Heart left ventricle (tissue), 16 donors: ENCODE measurements around the gene RXFP1. TPM values are rescaled to one million over a fixed set of nuclear protein-coding genes. Genes with fewer than 3 reads are reported as not detected.

Experiments used
- ATAC-seq, 4 donors: fragments of 200-7000 bp; cut with Tn5 transposase; one replicate each; pipeline ENCODE4 v1.9.1; 2020 to 2022; ENCODE audit warnings: moderate library complexity in 4 of 4, mild to moderate bottlenecking in 3 of 4, moderate number of reproducible peaks in 1 of 4
- DNase-seq, 5 donors: peaks; one replicate each; pipeline ENCODE4 v3.0.0-alpha.2; 2020
- H3K27ac ChIP-seq, 12 donors: fragments of 200-600 bp; sonication (generic) in 4 of 12; one replicate each; pipeline versions ENCODE4 v1.5.0 to v1.8.0; 2016 to 2022; ENCODE audit warnings: mild to moderate bottlenecking in 2 of 12
- H3K27me3 ChIP-seq, 9 donors: fragments of 200-600 bp; sonication (generic) in 2 of 9; one replicate each; pipeline versions ENCODE4 v1.5.1 to v1.8.0; 2016 to 2022; ENCODE audit warnings: mild to moderate bottlenecking in 3 of 9
- H3K36me3 ChIP-seq, 9 donors: fragments of 200-600 bp; sonication (generic) in 2 of 9; one replicate each; pipeline versions ENCODE4 v1.5.0 to v1.8.0; 2018 to 2022; ENCODE audit warnings: mild to moderate bottlenecking in 2 of 9
- H3K4me1 ChIP-seq, 12 donors: fragments of 200-600 bp; sonication (generic) in 4 of 12; one replicate each; pipeline versions ENCODE4 v1.5.0 to v1.8.0; 2016 to 2022; ENCODE audit warnings: mild to moderate bottlenecking in 3 of 12
- H3K4me3 ChIP-seq, 12 donors: fragments of 200-600 bp; sonication (generic) in 4 of 12; one replicate each; pipeline versions ENCODE4 v1.5.0 to v1.8.0; 2017 to 2022; ENCODE audit warnings: mild to moderate bottlenecking in 9 of 12, moderate library complexity in 4 of 12
- H3K9me3 ChIP-seq, 12 donors: fragments of 200-600 bp; sonication (generic) in 4 of 12; one replicate each; pipeline versions ENCODE4 v1.5.0 to v1.8.0; 2016 to 2022; ENCODE audit warnings: mild to moderate bottlenecking in 1 of 12
- POLR2A ChIP-seq, 2 donors: fragments of 450-650 bp; IDR thresholded peaks; one replicate each; pipeline ENCODE4 v1.6.1; 2017; ENCODE audit warnings: antibody characterized with exemption in 2 of 2, mild to moderate bottlenecking in 2 of 2, moderate library complexity in 2 of 2
- WGBS, 4 donors: extraction: QIAGEN DNeasy Blood & Tissue Kit in 2 of 4; methylation state at CpG; one replicate each; pipeline versions ENCODE4 v1.1.5 to v1.1.7; 2013 to 2018; 5-methylcytosine and 5-hydroxymethylcytosine counted together
- intact Hi-C, 10 donors: fragments of 100-400 bp; cut with DNase I; formaldehyde crosslinking; loops; one replicate each; pipeline versions ENCODE4 v1.11.1 to v1.14.2; 2022
- polyA plus RNA-seq, 2 donors: library from polyadenylated mRNA; stranded (reverse); fragments of 200-250 nt; gene quantifications; one replicate each; pipeline ENCODE4 v1.2.3, GENCODE V29; 2013
- total RNA-seq, 9 donors: library from RNA; depleted of rRNA in 2 of 9; stranded (reverse); fragments of >200 nt in 2 of 9; fragmentation: NEBNext Ultra II Directional in 3 of 9; extraction: Animal tissue kit (Norgen Biotek cat#: 25700) in 3 of 9; gene quantifications; one replicate each; pipeline versions ENCODE4 v1.1.0 to v1.2.4, GENCODE V29; 2016 to 2023
- TF ChIP-seq, protein P1 (sequence below), 12 donors: fragments of 200-600 bp; sonication (generic) in 4 of 12; IDR thresholded peaks; one replicate each; pipeline versions ENCODE4 v1.5.0 to v1.8.0; 2018 to 2022; ENCODE audit warnings: antibody characterized with exemption in 12 of 12, mild to moderate bottlenecking in 5 of 12
- donor health status: ischemic (EF 13 %, LVEDD 7.1; RV severe dilation, severe dysfunction).
- donor health status: healthy with polysubstance abuse.
- donor health status: DM: no; HTN: yes; CAD: no.
- donor health status: DM: no; HTN: no; CAD: no.
- donor health status: ischemic (EF 25% LVEDD 6.9; RV normal size, moderate dysfunction).
- donor health status: ischemic (EF 25% LVEDD 5.7; RV mildly dilated, moderate dysfunction).
- donor health status: healthy.
- donor health status: DM: yes; HTN: yes; CAD: no.
- donor health status: ischemic (EF 35%, LVEDD 5.7; RV mildly dilated, moderate dysfunction).
- donor health status: nonischemic (EF 11% LVEDD 7.7; RV severe dilation, severe dysfunction).
- donor health status: DM: yes; HTN: yes; CAD: no.
- donor health status: PGD.
- donor health status: ischemic (EF 29% LVEDD 5.4; RV normal size, mild dysfunction).
- donor health status: nonischemic (EF 23%, LVEDD 6.1; RV moderate dilation, normal function).

Gene RXFP1
- total and polyA plus RNA-seq, 11 donors: not detected

DNA sequence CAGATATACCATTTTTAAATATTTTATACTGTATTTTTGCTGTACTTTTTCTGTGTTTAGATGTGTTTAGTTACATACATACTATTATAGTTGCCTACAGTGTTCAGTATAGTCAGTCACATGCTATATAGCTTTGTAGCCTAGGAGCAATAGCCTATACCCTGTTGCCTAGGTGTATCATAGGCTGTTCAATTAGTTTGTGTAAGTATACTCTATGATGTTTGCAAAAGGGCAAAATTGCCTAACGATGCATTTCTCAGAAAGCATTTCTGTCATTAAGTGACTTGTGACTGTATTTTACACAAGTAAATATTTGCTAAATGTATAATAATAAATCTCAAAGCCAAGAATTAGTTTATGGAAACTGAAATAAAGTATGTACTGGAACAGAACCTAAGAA, 159.9 kb downstream of the RXFP1 start:
- no peak for DNase-seq
- Histone ChIP-seq H3K27ac (no peak overlapping the region), H3K4me3 (no peak overlapping the region), H3K36me3 (peaks cover 0 to 68% (median 35%) of the 10 kb centered on the region in 9 donors), H3K4me1 (peaks cover 0 to 9% (median 0%) of the 10 kb centered on the region in 12 donors), H3K9me3 (no peaks in the 10 kb centered on the region), H3K27me3 (no peaks in the 10 kb centered on the region)
- TF ChIP-seq POLR2A (IDR thresholded peaks at IDR 0.05): no peak
- TF ChIP-seq, protein P1, sequence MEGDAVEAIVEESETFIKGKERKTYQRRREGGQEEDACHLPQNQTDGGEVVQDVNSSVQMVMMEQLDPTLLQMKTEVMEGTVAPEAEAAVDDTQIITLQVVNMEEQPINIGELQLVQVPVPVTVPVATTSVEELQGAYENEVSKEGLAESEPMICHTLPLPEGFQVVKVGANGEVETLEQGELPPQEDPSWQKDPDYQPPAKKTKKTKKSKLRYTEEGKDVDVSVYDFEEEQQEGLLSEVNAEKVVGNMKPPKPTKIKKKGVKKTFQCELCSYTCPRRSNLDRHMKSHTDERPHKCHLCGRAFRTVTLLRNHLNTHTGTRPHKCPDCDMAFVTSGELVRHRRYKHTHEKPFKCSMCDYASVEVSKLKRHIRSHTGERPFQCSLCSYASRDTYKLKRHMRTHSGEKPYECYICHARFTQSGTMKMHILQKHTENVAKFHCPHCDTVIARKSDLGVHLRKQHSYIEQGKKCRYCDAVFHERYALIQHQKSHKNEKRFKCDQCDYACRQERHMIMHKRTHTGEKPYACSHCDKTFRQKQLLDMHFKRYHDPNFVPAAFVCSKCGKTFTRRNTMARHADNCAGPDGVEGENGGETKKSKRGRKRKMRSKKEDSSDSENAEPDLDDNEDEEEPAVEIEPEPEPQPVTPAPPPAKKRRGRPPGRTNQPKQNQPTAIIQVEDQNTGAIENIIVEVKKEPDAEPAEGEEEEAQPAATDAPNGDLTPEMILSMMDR (IDR thresholded peaks at IDR 0.05): no peak
- intact Hi-C loops: no loop called here
- ATAC-seq: peak in 1 of 4 donors; percentile 20
- WGBS, 4 donors: 84 to 90% (median 89%) methylated on average over 1 of the region's 1 CpG

DNA sequence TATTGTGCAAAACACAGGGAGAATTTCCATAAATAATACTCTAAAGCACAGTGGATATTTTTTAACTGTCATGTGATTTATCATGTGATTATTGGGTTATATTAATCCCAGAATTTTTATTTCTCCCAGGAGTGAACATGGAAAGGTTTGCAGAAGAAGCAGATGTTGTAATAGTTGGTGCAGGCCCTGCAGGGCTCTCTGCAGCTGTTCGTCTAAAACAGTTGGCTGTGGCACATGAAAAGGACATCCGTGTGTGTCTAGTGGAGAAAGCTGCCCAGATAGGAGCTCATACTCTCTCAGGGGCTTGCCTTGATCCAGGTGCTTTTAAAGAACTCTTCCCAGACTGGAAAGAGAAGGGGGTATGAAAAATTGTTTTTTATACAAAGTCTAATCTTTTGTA, 160.4 kb downstream of the RXFP1 start:
- intact Hi-C loops: no loop called here
- Histone ChIP-seq H3K4me1 (peaks cover 0 to 9% (median 0%) of the 10 kb centered on the region in 12 donors), H3K4me3 (no peak overlapping the region), H3K9me3 (no peaks in the 10 kb centered on the region), H3K36me3 (peaks cover 0 to 72% (median 38%) of the 10 kb centered on the region in 9 donors), H3K27me3 (no peaks in the 10 kb centered on the region), H3K27ac (no peak overlapping the region)
- DNase-seq: no peak
- 26 to 49% (median 36%) methylated on average over 2 of the region's 2 CpGs for WGBS, 4 donors
- peak in 1 of 4 donors; percentile 51 for ATAC-seq
- TF ChIP-seq, protein P1 (IDR thresholded peaks at IDR 0.05): no peak
- TF ChIP-seq POLR2A (IDR thresholded peaks at IDR 0.05): no peak

DNA sequence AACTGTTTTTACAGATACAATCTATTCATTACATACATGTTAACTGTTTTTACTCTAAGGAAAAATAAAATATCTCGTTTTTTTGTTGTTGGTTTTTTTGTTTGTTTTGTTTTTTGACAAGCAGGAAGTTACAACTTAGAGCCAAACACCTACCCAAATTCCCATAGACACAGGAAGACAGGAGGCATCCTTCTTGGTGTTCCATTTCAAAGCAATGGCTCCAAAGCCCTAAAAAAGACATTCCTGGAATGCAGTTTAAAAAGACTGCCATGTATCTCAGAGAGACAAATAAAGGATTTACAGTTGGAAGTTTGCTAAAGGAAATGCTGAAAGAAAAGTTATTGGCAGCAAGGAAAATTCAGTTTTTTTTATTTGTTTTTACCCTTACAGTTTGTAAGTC, 167.1 kb downstream of the RXFP1 start:
- no peak for ATAC-seq
- 65 to 75% (median 68%) methylated on average over 1 of the region's 1 CpG for WGBS, 4 donors
- no peak for TF ChIP-seq POLR2A (IDR thresholded peaks at IDR 0.05)
- TF ChIP-seq, protein P1 (IDR thresholded peaks at IDR 0.05): no peak
- Histone ChIP-seq H3K36me3 (peaks cover 0 to 97% (median 44%) of the 10 kb centered on the region in 9 donors), H3K27me3 (no peaks in the 10 kb centered on the region), H3K9me3 (no peaks in the 10 kb centered on the region), H3K27ac (no peak overlapping the region), H3K4me3 (no peak overlapping the region), H3K4me1 (no peaks in the 10 kb centered on the region)
- intact Hi-C loops: no loop called here
- DNase-seq: no peak

Other genes starting within 250 kb of the RXFP1 start
- 1 to 10 TPM; 2.0 to 8.1 (median 4.5) TPM for gene C4orf46, start 150.0 kb downstream of the RXFP1 start, total RNA-seq
- gene C4orf46, start 150.0 kb downstream of the RXFP1 start, polyA plus RNA-seq: 1 to 10 TPM; 2.4 to 2.8 TPM
- 100 to 1,000 TPM; 116 to 289 (median 221) TPM for gene ETFDH, start 150.4 kb downstream of the RXFP1 start, total RNA-seq
- gene ETFDH, start 150.4 kb downstream of the RXFP1 start, polyA plus RNA-seq: 100 to 1,000 TPM in 1 of 2 donors, 10 to 100 TPM in 1; 56.1 to 259 TPM
- gene PPID, start 201.5 kb downstream of the RXFP1 start, total RNA-seq: 10 to 100 TPM; 24.1 to 43.4 (median 30.7) TPM
- gene PPID, start 201.5 kb downstream of the RXFP1 start, polyA plus RNA-seq: 10 to 100 TPM; 37.0 to 55.3 TPM
- 10 to 100 TPM; 32.4 to 87.4 (median 44.7) TPM for gene FNIP2, start 247.1 kb downstream of the RXFP1 start, total RNA-seq
- gene FNIP2, start 247.1 kb downstream of the RXFP1 start, polyA plus RNA-seq: 10 to 100 TPM; 14.5 to 36.8 TPM